Mesodermal cell (in vitro differentiated cells): ENCODE data around the gene HLA-DOB.
"Not testable (repeated sequence)": the region's sequence is repeated elsewhere in the genome, so short reads cannot be mapped to it uniquely, and the experiment has no call there.

Experiments used
- H3K27ac ChIP-seq: 2 replicates; pipeline ENCODE4 v1.7.0; 2013; ENCODE audit warnings: mild to moderate bottlenecking, low read depth, low read length, moderate library complexity; ENCODE audit not compliant: severe bottlenecking
- H3K36me3 ChIP-seq: 2 replicates; pipeline ENCODE4 v1.7.1; 2013; ENCODE audit warnings: mild to moderate bottlenecking, low read length, moderate library complexity; ENCODE audit not compliant: control insufficient read depth, insufficient read depth
- H3K4me1 ChIP-seq: one replicate; pipeline ENCODE4 v1.7.1; 2013; ENCODE audit warnings: mild to moderate bottlenecking, low read length; ENCODE audit not compliant: insufficient read depth, control insufficient read depth, poor library complexity, severe bottlenecking
- H3K4me3 ChIP-seq: 2 replicates; pipeline ENCODE4 v1.7.0; 2013; ENCODE audit warnings: low read length, control low read depth, mild to moderate bottlenecking; ENCODE audit not compliant: insufficient read depth, poor library complexity, severe bottlenecking; ENCODE audit errors: extremely low read depth
- H3K9me3 ChIP-seq: 2 replicates; pipeline ENCODE4 v1.7.1; 2013; ENCODE audit warnings: mild to moderate bottlenecking, low read length, moderate library complexity; ENCODE audit not compliant: control insufficient read depth
- WGBS, 2 experiments: methylation state at CpG; one replicate each; pipeline ENCODE4 v1.1.5; 2013; ENCODE audit warnings: missing lambda C conversion rate in 2 of 2; ENCODE audit not compliant: insufficient coverage in 2 of 2; 5-methylcytosine and 5-hydroxymethylcytosine counted together

Gene HLA-DOB

DNA sequence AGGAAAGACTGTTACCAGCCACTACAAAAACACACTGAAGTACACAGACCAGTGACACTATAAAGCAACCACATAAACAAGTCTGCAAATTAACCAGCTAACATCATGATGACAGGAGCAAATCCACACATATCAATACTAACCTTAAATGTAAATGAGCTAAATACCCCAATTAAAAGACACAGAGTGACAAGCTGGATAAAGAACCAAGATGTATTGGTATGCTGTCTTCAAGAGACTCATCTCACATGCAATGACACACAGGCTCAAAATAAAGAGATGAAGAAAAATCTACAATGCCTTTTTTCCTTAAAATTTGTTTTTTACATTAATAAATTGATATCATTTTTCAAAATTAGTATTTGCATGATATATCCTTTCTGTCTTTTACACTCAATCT lies 33.9 kb downstream of the HLA-DOB start:
- H3K36me3 ChIP-seq, H3K27ac ChIP-seq, H3K4me1 ChIP-seq, H3K9me3 ChIP-seq, H3K4me3 ChIP-seq: not testable (repeated sequence)

GRCh38 chr6:32779036-32779435 lies 37.8 kb downstream of the HLA-DOB start:
- Histone ChIP-seq H3K36me3 (no peaks in the 10 kb centered on the region), H3K9me3 (no peaks in the 10 kb centered on the region), H3K27ac (no peak overlapping the region), H3K4me1 (no peaks in the 10 kb centered on the region), H3K4me3 (no peak overlapping the region)

GRCh38 chr6:32775071-32775470 lies 41.7 kb downstream of the HLA-DOB start:
- H3K9me3 ChIP-seq, result no peaks in the 10 kb centered on the region
- H3K4me3 ChIP-seq, result no peak overlapping the region
- WGBS, 2 experiments, result 55 to 67% methylated on average over 1 of the region's 1 CpG
- no peak overlapping the region for H3K27ac ChIP-seq
- H3K36me3 ChIP-seq, result no peaks in the 10 kb centered on the region
- H3K4me1 ChIP-seq, result no peaks in the 10 kb centered on the region

GRCh38 chr6:32774426-32774825 lies 42.4 kb downstream of the HLA-DOB start:
- no peaks in the 10 kb centered on the region for H3K9me3 ChIP-seq
- H3K4me3 ChIP-seq, result no peak overlapping the region
- no peaks in the 10 kb centered on the region for H3K36me3 ChIP-seq
- H3K4me1 ChIP-seq, result no peaks in the 10 kb centered on the region
- WGBS, 2 experiments, result 80% methylated on average over 1 of the region's 1 CpG; no CpG with 5 or more reads in 1 of the 2 experiments
- no peak overlapping the region for H3K27ac ChIP-seq

GRCh38 chr6:32772656-32773055 lies 44.1 kb downstream of the HLA-DOB start:
- Histone ChIP-seq H3K36me3 (no peaks in the 10 kb centered on the region), H3K4me3 (no peak overlapping the region), H3K27ac (no peak overlapping the region), H3K4me1 (no peaks in the 10 kb centered on the region), H3K9me3 (no peaks in the 10 kb centered on the region)
- no CpG with 5 or more reads among the region's 1 CpG for WGBS, 2 experiments

- Histone ChIP-seq H3K27ac (no peak overlapping the region), H3K4me1 (no peaks in the 10 kb centered on the region), H3K36me3 (no peaks in the 10 kb centered on the region), H3K4me3 (no peak overlapping the region), H3K9me3 (peaks cover 4% of the 10 kb centered on the region)
- WGBS, 2 experiments, result no CpG with 5 or more reads among the region's 1 CpG
These were observed 52.8 kb downstream of the HLA-DOB start for GRCh38 chr6:32764048-32764447.

DNA sequence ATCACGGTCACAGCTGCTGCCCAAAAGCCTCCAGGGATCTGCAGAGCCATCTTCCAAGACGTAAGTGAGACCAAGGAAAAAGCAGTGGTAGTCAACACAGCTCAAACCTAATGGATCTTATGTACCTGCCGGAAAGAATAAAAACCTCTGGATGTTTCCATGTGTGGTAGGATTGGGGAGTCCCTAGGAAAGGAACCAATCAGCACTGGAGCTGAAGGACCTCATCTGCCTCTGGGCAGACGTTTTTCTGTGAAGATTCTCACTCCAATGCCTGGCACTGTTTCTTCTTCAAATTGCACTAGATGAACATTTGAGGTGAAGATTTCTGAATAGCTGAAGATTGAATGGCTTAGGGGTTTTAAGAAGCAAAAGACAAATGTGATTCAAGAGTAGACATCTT lies 53.4 kb downstream of the HLA-DOB start, which contains the start of gene HLA-DQB2:
Gene HLA-DQB2, minus strand, starts transcription at position 112 of the 400 bp plus-strand sequence. Its CDS starts 62 bp downstream, at position 50.
- Histone ChIP-seq H3K4me3 (no peak within 1 kb of the TSS), H3K36me3 (no peaks in the 10 kb centered on the region), H3K9me3 (peaks cover 4% of the 10 kb centered on the region), H3K27ac (no peak within 1 kb of the TSS), H3K4me1 (no peaks in the 10 kb centered on the region)
- 81 to 94% methylated on average over 2 to 4 of the region's 4 CpGs for WGBS, 2 experiments
